GM19043 (cell line): ENCODE data around the gene NOXRED1.
"Not testable (repeated sequence)": the region's sequence is repeated elsewhere in the genome, so short reads cannot be mapped to it uniquely, and the experiment has no call there.

ENCODE experiments used
- ATAC-seq: cut with Tn5 transposase; IDR thresholded peaks from one replicate; pipeline ENCODE4 v1.9.1; 2021; ENCODE audit warnings: low read depth; ENCODE audit not compliant: unreplicated experiment

NOXRED1 gene

DNA sequence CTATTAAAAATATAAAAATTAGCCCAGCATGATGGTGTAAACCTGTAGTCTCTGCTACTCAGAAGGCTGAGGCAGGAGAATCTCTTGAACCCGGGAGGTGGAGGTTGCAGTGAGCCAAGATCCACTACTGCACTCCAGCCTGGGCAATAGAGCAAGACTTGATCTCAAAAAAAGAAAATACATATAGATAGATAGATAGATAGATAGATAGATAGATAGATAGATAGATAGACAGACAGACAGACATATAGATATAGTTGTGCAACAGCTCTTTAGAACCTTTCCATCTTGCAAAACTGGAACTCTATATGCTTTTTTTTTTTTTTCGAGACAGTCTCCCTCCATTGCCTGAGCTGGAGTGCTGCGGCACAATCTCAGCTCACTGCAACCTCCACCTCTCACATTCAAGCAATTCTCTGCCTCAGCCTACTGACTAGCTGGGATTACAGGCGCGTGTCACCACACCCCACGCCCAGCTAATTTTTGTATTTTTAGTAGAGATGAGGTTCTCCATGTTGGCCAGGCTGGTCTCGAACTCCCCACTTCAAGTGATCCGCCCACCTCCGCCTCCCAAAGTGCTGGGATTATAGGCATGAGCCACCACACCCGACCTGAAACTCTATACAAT lies 7.8 kb downstream of the NOXRED1 start:
- not testable (repeated sequence) for ATAC-seq

DNA sequence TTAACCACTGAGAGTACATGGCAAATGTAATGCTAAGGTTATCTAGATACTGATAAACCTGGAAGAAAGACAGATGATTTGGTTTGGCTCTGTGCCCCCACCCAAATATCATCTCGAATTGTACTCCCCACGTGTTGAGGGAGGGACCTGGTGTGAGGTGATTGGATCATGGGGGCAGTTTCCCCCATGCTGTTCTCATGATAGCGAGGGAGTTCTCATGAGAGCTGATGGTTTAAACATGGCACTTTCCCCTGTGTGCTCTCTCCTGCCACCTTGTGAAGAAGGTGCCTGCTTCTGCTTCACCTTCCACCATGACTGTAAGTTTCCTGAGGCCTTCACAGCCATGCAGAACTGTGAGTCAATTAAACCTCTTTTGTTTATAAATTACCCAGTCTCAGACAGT lies 14.2 kb downstream of the NOXRED1 start:
- no peak for ATAC-seq

DNA sequence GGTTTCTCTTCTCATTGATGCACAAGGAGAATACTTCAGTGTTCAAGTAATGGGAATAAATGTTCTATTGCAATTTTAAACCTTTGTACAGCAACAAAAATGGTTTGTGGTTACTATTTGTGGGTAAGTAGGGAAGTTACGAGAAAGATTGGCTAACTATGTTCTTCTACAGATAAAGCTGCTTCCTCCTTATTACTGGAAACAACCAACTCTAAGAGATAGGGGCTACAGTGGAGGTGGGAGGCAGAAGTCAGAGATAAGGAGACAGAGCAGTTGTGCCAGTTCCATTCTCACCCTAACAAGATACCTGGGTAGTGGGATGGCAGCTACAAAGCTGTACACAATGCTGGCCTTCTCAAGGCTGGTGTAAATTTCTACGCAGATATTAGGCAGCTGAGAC lies 16.2 kb downstream of the NOXRED1 start:
- no peak for ATAC-seq

DNA sequence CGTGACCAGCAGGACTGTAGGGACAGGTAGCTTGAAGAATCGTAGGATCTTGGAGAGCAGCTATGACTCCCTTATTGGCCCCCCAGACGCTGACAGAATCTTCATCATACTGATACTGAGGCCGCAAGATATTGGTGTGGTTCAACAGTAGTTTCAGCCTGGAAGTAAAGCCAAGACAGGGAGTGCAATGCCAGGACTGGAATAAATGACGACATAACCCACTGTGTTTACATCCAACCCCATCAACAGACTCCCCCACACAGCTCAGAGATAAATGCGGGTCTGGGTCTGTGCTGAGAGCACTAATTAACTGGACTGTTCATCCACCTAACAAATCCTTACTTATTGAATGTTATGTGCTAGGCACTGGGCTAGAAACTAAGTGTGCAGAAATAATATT lies 16.6 kb downstream of the NOXRED1 start:
- ATAC-seq = no peak

DNA sequence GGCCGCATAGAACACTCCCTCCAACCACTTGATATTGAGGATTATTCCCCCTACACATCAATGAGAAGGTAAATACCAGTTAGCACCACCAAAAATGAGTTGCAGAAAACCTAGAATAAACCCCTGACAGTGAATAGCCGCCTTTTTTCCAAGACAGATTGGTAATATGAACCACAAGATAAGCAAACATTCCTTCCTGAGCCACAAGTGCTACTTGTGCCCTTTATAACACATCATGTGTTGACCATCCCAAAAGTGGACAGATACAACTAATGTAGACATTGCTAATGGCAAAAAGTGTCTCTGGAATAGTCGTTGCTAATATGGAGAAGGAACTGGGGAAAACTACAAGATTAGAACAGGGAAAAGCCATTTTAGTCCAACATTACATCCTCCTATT lies 17.2 kb downstream of the NOXRED1 start:
- no peak for ATAC-seq

DNA sequence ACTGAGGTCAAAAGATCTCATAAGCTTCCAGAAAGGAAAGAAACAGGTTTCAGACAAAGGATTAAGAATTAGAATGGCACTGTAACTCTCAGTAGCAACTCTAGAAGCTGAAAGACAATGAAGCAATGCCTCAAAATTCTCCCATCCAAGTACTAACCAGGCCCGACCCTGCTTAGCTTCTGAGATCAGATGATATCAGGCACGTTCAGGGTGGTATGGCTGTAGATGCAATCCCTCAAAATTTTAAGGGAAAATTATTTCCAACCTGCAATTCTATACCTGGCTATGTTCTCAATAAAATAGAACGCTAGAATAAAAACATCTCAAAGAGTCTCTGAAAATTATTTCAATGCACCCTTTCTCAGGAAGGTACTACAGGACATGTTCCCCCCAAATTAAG lies 19.6 kb downstream of the NOXRED1 start:
- ATAC-seq = no peak

DNA sequence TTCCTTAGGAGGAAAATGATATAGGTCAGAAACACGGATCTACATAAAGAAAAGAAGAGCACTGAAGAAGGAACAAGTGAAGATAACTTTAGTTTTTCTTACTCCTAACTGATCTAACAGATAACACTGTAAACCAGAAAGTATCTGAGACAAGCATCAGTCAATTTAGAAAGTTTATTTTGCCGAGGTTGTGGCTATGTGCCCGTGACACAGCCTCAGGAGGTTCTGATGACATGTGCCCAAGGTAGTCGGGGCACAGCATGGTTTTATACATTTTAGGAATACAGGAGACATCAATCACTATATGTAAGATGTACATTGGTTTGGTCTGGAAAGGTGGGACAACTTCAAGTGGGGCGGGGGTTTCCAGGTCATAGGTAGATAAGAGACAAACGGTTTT lies 23.1 kb downstream of the NOXRED1 start:
- ATAC-seq = no peak

DNA sequence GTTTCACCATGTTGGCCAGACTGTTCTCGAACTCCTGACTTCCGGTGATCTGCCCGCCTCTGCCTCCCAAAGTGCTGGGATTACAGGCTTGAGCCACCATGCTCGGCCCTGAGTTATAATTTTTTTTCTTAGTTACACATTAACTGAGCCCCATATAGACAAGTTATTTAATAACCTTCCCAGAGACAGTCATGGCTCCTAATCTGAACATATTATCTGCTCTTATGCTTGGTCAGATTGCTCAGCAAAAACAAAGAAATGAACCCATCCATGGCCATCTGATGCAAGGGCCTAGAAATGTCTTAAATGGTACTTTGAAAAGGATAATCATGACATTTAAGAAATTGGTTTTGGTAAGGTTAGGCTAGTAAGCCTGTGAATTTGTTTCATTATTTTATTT lies 33.1 kb downstream of the NOXRED1 start:
- ATAC-seq = no peak

DNA sequence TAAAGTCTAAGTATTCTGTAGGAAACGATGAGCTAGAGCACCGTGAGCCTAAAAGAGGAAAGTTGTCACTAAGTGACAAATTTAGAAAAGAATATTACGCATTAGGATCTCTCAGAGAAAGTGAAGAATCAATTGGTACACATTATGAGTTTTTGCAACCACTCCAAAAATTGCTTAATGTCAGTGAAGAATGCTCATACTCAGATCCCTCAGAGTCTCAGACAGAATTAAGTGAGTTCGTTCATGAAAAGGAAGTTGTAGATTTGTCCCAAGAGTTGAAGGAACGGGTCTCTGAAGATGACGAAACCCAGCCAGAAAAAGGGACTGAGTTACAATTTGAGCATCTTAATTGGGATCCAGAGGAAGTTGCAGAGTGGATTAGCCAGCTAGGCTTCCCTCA lies 44.6 kb downstream of the NOXRED1 start:
- ATAC-seq = no peak

DNA sequence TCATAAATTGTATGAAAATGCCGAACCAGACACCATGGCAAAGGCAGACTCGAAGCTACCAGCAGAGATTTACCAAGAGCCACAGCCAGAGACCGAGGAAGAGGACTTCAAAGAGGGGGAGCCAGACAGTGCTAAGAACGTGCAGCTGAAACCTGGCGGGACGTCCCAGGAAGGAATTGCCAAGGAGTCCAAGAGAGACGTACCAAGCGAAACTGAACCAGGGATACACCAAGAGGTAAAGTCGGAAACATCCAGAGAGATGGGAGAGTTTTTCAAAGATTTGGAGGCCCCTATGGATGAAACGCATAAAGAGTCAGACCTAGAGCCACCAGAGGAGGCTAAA lies 45.9 kb downstream of the NOXRED1 start:
- ATAC-seq = no peak

DNA sequence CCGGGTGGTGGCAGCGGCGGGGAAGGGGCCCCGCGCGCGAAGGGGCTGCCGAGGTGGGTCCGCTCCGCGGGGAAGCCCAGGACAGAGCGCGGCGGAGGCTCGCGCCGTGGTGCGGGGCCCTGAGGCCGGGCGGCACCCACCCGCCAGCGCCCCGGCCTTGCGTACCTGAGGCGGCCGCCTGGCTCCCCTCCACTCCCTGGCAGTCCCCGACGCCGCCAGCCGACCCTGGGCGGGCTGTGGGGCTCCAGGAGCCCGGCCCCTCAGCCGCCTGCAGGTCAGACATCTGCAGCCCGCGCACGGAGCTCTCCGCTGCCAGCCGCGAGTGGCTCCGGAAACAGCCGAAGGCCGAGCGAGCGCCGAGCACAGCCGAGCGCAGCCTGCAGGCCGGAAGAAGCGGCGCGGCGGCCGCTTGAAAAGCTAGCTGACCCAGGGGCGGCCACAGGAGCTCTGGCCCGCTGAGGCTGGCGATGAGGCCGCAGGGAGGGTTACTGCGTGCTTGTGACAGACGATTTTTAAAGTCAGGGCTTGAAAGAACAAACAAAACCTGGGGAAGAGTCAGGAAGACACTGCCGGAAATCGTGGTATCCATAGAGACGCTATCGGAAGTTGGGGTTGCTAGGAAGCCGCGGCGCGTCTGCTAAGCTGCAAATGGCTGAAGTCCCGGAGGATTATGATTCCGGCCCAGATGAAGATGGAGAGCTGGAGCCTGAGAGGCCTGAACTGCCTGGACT lies 46.4 kb downstream of the NOXRED1 start, which contains the start of the genes SAMD15 and TMED8:
Gene SAMD15 (plus strand): TSS at position 609 of the 731 bp plus-strand sequence. CDS start 40 bp downstream, at position 649.
Gene TMED8 (minus strand): TSS at position 324 of the 731 bp plus-strand sequence. CDS start 41 bp downstream, at position 283.
- peak; percentile 77 for ATAC-seq

DNA sequence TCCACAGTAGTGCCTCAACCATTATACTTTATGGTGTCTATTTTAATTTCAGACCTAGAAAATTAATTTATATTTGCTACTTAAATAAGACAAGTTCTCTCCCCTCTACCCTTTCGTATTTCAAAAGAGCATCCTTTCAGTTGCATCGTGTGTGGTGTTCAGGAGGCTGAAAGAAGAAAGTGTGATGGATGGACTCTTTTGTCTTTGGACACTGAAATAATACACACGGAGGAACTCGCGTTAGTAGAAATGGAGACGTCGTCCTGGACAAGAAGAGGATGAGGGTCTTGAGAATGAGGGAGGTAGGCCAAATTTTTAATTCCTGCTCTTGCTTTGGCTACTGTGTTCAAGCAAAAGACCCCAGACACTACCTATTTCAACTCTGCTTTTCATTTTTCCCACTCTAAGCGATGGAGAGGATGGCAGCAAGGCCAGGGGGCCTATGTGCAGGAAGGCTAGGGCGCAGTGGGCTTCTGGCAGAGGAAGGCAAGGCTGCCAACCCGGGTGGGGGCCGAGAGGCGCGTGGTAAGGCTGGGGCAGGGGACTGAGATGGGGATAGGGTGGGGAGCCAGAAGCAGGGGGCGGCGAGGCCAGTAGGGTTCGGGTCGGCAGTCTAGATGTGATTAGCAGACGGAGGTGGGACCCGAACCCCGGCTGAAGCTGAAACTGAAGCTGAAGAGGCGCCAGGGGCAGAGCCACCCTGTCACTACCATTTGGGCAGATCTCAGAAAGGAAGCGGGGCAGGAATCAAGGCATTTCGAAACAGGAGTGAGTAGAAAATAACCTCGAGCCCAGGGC lies 47.2 kb downstream of the NOXRED1 start:
- peak; percentile 6 for ATAC-seq

DNA sequence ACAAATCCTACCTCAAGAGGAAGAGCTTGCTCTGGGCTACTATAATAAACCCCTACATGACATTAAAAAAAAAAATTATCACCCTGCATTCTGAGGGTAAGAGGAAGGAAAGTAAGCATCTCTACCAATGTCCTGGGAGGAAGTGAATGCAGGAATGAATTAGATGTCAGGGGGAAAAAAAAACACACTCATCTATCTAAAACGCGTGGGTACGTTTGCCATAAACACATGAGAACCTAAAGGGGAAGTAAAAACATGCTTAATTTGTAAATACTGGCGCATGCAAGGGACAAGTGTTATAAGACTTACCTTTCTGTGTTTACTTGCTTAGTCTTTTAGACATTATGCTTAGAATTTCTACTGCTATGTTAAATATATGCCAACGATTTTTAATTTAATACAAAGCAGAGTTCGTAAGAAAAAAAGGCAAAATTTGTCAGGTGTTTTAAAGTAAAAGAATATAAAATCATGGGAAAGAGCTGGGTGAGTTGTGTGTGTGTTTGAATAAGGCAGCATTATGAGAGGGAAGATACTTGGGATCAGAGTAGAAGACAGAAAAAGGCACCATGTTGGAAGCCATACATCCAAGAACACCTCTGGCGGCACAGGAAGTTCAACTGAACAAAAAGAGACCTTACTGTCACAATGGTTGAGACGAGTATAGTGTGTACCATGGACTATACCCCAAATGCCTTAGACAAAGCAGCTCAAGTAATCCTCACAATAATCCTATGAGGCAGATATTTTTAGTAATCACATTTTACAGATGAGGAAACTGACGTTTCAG lies 48.0 kb downstream of the NOXRED1 start:
- ATAC-seq = no peak

DNA sequence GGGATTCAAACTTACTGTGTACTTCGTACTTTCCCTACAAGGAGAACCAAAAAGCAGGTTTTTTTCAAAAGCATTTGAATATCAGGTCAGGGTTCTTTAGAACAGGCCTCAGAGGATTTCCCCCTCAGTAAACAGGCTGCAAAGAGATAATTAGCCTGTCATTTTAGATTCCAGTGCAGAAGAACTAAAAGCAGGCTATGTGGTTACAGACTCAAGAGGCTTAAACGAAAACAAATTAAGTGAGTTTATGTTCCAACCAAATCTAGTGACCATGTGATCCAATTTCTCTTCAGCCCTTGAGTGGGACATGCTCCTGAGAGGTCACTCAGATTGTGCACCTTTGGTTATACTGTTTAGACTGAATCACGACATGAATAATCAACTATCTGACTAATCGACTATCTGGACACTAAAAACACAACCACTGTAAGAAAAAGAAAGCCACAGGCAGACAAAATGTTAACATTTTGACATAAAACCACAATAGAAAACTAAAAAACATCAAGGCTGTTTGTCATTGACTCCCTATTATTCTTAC lies 51.0 kb downstream of the NOXRED1 start:
- peak; percentile 34 for ATAC-seq

DNA sequence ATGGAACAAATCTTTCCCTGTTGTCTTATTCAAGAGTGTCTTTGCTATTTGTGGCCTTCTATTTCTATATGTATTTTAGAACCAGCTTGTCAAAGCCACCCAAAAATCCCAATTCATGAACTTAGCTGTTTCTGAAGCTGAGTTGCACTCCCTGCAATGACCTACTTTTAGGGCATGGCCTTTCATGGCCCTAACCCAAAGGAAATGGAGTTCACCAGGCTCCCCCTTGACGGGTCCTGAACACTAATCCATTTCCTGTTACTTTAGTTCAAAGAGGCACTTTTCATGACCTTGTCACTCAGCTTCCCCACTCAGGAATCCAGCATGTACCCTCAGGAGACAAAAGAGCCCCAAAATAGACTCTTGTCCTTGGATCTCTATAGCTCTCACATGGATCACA lies 54.0 kb downstream of the NOXRED1 start:
- ATAC-seq = no peak

DNA sequence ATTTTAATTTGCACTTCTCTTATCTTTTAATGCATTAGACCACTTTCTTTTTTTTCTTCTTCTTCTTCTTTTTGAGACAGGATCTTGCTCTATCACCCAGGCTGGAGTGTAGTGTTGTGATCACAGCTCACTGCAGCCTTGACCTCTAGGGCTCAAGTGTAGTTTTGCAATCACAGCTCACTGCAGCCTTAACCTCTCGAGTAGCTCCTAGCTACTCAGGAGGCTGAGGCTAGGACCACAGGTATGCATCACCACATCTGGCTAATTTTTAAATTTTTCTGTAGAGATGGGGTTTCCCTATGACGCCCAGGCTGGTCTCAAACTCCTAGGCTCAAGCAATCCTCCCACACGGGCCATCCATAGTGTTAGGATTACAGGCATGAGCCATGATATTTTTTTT lies 59.2 kb downstream of the NOXRED1 start:
- ATAC-seq = no peak

DNA sequence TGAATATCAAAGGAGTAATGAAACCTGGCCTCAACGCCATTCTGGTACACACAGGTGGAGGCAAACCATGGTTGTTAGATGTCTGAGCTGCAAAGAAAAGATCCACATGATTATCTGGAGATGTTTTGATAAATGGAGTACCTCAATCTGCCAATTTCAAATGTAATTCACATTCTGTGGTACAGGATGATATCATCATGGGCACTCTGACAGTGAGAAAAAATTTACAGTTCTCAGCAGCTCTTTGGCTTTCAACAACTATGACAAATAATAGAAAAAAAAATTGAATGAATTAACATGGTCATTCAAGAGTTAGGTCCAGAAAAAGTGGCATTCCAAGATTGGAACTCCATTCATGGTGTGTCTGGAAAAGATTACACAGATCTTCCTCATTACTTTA lies 63.7 kb downstream of the NOXRED1 start:
- ATAC-seq = no peak

DNA sequence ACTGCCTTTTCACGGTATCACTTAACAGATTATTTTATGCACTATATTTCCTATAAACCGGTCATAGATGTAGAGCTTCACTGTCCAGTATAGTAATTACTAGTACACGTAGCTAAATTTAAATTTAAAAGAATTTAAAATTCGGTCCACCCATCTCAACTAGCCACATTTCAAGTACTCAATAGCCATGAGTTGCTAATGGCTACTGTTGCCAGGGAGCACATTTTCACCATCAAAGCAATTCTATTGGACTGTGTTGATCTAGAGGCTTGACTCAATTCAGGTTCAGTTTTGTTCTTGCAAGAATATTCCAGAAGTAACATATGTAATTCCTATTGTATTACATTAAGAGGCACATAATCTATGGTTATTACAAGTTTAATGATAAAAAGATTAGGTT lies 66.4 kb downstream of the NOXRED1 start:
- no peak for ATAC-seq

DNA sequence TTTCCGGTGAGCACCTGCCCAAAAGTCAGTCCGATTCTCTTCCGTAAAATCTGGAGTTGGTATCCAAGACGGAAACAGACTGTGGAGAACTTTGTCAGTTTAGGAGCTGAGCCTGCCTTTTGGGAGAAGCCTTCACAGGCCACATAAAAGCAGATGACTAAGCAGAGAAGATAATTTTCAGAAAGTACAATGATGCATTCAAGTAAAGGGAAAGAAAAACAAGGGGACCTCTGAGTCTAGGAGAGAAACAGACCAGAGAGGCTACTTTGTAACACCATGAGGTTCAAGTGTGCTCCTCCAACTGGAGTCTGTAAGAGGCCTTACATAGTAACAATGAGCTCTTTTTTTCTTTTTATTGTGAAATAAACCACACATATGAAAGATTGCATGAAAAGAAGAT lies 67.5 kb downstream of the NOXRED1 start:
- no peak for ATAC-seq

DNA sequence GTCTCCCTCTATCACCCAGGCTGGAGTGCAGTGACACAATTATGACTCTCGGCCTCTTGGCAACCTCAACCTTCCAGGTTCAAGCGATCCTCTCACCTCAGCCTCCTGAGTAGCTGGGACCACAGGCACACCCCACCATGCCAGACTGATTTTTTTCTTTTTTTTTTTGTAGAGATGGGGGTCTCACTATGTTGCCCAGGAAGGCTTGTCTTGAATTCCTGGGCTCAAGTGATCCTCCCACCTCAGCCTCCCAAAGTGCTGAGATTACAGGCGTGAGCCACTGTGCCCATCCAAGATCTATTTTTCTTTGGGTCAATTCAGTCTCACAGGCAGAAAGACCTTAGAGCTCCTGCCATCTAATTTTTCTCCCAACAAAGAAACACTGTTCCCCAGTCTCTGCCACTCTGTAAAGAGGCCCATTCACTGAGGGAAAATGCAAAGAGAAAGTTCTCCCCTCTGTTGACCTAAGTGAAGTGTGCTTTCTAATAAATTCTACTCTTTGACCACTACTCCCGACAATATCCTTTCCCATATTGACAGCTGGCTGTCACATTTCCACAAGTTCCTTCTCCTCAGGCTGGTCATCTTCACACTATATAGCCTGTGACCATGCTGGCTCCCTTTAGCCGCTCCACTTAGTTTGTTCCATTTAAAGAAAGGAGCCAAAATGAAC lies 69.7 kb downstream of the NOXRED1 start:
- no peak for ATAC-seq
